DND-41 (cell line): ENCODE results near the gene LPCAT1.
A peak's percentile ranks its signal among the peaks of the same experiment; 100 is the strongest.

Experiments
- ATAC-seq: fragments of 200-7000 bp; cut with Tn5 transposase; 3 replicates; pipeline ENCODE4 v1.9.1; 2021; ENCODE audit warnings: low read depth; ENCODE audit not compliant: insufficient read depth
- DNase-seq: peaks from one replicate; pipeline ENCODE4 v3.0.0-alpha.2; 2020
- H2AFZ ChIP-seq: 2 replicates; pipeline ENCODE4 v1.6.0; 2012; ENCODE audit warnings: low read depth, low read length
- H3K27ac ChIP-seq: 2 replicates; pipeline ENCODE4 v1.5.1; 2012; ENCODE audit warnings: low read length, inconsistent platforms
- H3K27me3 ChIP-seq: fragments of 200-600 bp; sonication (generic); 2 replicates; pipeline ENCODE4 v1.6.0; 2012; ENCODE audit warnings: low read length, mild to moderate bottlenecking, inconsistent platforms; ENCODE audit not compliant: insufficient read depth, poor library complexity
- H3K36me3 ChIP-seq: 2 replicates; pipeline ENCODE4 v1.5.1; 2012; ENCODE audit warnings: low read length, inconsistent platforms; ENCODE audit not compliant: insufficient read depth
- H3K4me1 ChIP-seq: 2 replicates; pipeline ENCODE4 v1.5.1; 2012; ENCODE audit warnings: mild to moderate bottlenecking, low read length; ENCODE audit not compliant: insufficient read depth
- H3K4me2 ChIP-seq: 2 replicates; pipeline ENCODE4 v1.6.0; 2012; ENCODE audit warnings: mild to moderate bottlenecking, moderate library complexity, low read length, inconsistent platforms; ENCODE audit not compliant: insufficient read depth
- H3K4me3 ChIP-seq, 2 experiments: fragments of 200-600 bp in 1 of 2; shearing (Covaris generic) in 1 of 2; 2 replicates each; pipeline ENCODE4 v1.5.1; 2012 to 2016; ENCODE audit warnings: inconsistent platforms in 2 of 2, low read length in 2 of 2, mild to moderate bottlenecking in 2 of 2, low read depth in 1 of 2, moderate library complexity in 1 of 2
- H3K79me2 ChIP-seq: 2 replicates; pipeline ENCODE4 v1.6.0; 2012; ENCODE audit warnings: low read length, inconsistent platforms; ENCODE audit not compliant: insufficient read depth
- H3K9ac ChIP-seq: 2 replicates; pipeline ENCODE4 v1.6.0; 2012; ENCODE audit warnings: low read depth, mild to moderate bottlenecking, inconsistent platforms, low read length, moderate library complexity
- H3K9me3 ChIP-seq: 2 replicates; pipeline ENCODE4 v1.5.1; 2012; ENCODE audit warnings: low read length, moderate library complexity, mild to moderate bottlenecking, inconsistent platforms; ENCODE audit not compliant: insufficient read depth, severe bottlenecking
- H4K20me1 ChIP-seq: 2 replicates; pipeline ENCODE4 v1.6.0; 2012; ENCODE audit warnings: low read length; ENCODE audit not compliant: insufficient read depth
- CTCF ChIP-seq: IDR thresholded peaks from 2 replicates; pipeline ENCODE4 v1.5.1; 2012; ENCODE audit warnings: borderline replicate concordance, low read length, moderate library complexity, mild to moderate bottlenecking; ENCODE audit not compliant: poor library complexity, severe bottlenecking; ENCODE audit errors: extremely low read depth
- EZH2 ChIP-seq: IDR thresholded peaks from 3 replicates; pipeline ENCODE4 v1.6.1; 2012; ENCODE audit warnings: borderline replicate concordance, low read depth, mild to moderate bottlenecking, moderate library complexity, low read length, inconsistent platforms; ENCODE audit not compliant: severe bottlenecking

Gene LPCAT1

GRCh38 chr5:1536871-1537602 lies 13.3 kb upstream of the LPCAT1 start:
- Histone ChIP-seq H3K27ac (peak overlapping the region; percentile 66), H3K9ac (peak overlapping the region; percentile 50), H3K4me2 (peak overlapping the region; percentile 67), H4K20me1 (no peaks in the 10 kb centered on the region), H3K79me2 (no peaks in the 10 kb centered on the region), H3K9me3 (no peaks in the 10 kb centered on the region), H3K27me3 (no peaks in the 10 kb centered on the region), H3K36me3 (no peaks in the 10 kb centered on the region), H3K4me1 (peaks cover 21% of the 10 kb centered on the region), H3K4me3 (peak overlapping the region; percentile 6 to 28; a peak in 3 of 4 replicates), H2AFZ (peak overlapping the region; percentile 70)
- ATAC-seq (peak; percentile 71), DNase-seq (no peak)
- TF ChIP-seq EZH2 (no peak), CTCF (no peak)

GRCh38 chr5:1536322-1536845 lies 12.6 kb upstream of the LPCAT1 start:
- H3K36me3 ChIP-seq: no peaks in the 10 kb centered on the region
- ATAC-seq: peak; percentile 83
- peaks cover 21% of the 10 kb centered on the region for H3K4me1 ChIP-seq
- peak; percentile 50 for DNase-seq
- no peaks in the 10 kb centered on the region for H3K79me2 ChIP-seq
- peak overlapping the region; percentile 67 for H3K4me2 ChIP-seq
- H3K27ac ChIP-seq: peak overlapping the region; percentile 66
- H3K27me3 ChIP-seq: no peaks in the 10 kb centered on the region
- peak overlapping the region; percentile 50 for H3K9ac ChIP-seq
- no peaks in the 10 kb centered on the region for H3K9me3 ChIP-seq
- H3K4me3 ChIP-seq: peak overlapping the region; percentile 6 to 28; a peak in 3 of 4 replicates
- no peaks in the 10 kb centered on the region for H4K20me1 ChIP-seq
- H2AFZ ChIP-seq: peak overlapping the region; percentile 70
- TF ChIP-seq EZH2 (no peak), CTCF (no peak)

- H2AFZ ChIP-seq: no peak overlapping the region
- H3K27me3 ChIP-seq: no peaks in the 10 kb centered on the region
- H3K4me2 ChIP-seq: no peak overlapping the region
- DNase-seq (no peak), ATAC-seq (no peak)
- H3K4me3 ChIP-seq: no peak overlapping the region
- TF ChIP-seq EZH2 (no peak), CTCF (no peak)
- H4K20me1 ChIP-seq: no peaks in the 10 kb centered on the region
- no peak overlapping the region for H3K27ac ChIP-seq
- H3K79me2 ChIP-seq: no peaks in the 10 kb centered on the region
- H3K9ac ChIP-seq: no peak overlapping the region
- H3K4me1 ChIP-seq: peaks cover 21% of the 10 kb centered on the region
- no peaks in the 10 kb centered on the region for H3K9me3 ChIP-seq
- H3K36me3 ChIP-seq: no peaks in the 10 kb centered on the region
Measured at GRCh38 chr5:1535646-1536045, 11.9 kb upstream of the LPCAT1 start.
